ENCODE measurements around the gene STAB1.

DNA sequence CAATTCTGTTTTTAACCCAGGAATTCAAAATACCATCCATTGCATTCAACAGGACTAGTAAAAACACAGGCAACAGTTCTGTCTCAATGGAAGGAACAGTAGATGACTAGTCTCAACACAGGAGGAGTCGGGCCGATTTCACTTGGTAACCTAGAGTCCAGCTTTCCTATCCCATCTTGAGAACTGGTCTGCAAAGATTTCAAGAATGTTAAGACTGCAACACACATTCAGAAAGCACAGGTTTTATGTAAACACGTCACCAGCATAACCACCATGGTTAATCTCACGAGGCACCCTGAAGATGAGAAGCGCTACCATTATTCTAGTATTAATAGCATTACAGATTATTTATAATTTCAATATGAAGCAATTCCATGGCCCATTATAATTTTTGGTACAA, 63.3 kb downstream of the STAB1 start:
- TF ChIP-seq POLR2A (IDR thresholded peaks at IDR 0.05), result no peak
- TF ChIP-seq, protein P1, sequence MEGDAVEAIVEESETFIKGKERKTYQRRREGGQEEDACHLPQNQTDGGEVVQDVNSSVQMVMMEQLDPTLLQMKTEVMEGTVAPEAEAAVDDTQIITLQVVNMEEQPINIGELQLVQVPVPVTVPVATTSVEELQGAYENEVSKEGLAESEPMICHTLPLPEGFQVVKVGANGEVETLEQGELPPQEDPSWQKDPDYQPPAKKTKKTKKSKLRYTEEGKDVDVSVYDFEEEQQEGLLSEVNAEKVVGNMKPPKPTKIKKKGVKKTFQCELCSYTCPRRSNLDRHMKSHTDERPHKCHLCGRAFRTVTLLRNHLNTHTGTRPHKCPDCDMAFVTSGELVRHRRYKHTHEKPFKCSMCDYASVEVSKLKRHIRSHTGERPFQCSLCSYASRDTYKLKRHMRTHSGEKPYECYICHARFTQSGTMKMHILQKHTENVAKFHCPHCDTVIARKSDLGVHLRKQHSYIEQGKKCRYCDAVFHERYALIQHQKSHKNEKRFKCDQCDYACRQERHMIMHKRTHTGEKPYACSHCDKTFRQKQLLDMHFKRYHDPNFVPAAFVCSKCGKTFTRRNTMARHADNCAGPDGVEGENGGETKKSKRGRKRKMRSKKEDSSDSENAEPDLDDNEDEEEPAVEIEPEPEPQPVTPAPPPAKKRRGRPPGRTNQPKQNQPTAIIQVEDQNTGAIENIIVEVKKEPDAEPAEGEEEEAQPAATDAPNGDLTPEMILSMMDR (IDR thresholded peaks at IDR 0.05), result no peak
